CD4-positive, alpha-beta memory T cell (primary cell): Measurements from ENCODE around the gene HMCN2. TPM values are rescaled to one million over a fixed set of nuclear protein-coding genes. Genes with fewer than 3 reads are reported as not detected.

Experiments
- CTCF ChIA-PET: fragments of 350-600 bp; sonication (Branson Sonifier 250); formaldehyde crosslinking; loops from one replicate; lab custom pipeline; 2021; ENCODE audit warnings: inconsistent platforms; ENCODE audit not compliant: partially characterized antibody; lab: Charles Lee
- POLR2A ChIA-PET: fragments of 350-600 bp; sonication (Branson Sonifier 250); formaldehyde crosslinking; loops from one replicate; lab custom pipeline; 2021; ENCODE audit not compliant: partially characterized antibody; lab: Charles Lee
- DNase-seq, 5 donors: peaks; one replicate each; pipeline versions ENCODE4 v3.0.0 to v3.0.0-alpha.2; 2020 to 2022; ENCODE audit warnings: mixed read lengths in 1 of 5
- H3K27ac ChIP-seq: one replicate; pipeline ENCODE4 v1.7.0; 2013; ENCODE audit warnings: low read depth, low read length
- H3K27me3 ChIP-seq: 2 replicates; pipeline ENCODE4 v1.7.0; 2013; ENCODE audit warnings: mild to moderate bottlenecking, low read length, moderate library complexity; ENCODE audit not compliant: insufficient read depth
- H3K36me3 ChIP-seq: 2 replicates; pipeline ENCODE4 v1.7.0; 2013; ENCODE audit warnings: mild to moderate bottlenecking, low read length, moderate library complexity; ENCODE audit not compliant: insufficient read depth
- H3K4me1 ChIP-seq: 2 replicates; pipeline ENCODE4 v1.7.0; 2013; ENCODE audit warnings: mild to moderate bottlenecking, low read length, moderate library complexity; ENCODE audit not compliant: insufficient read depth
- H3K4me3 ChIP-seq, 2 donors: one replicate each; pipeline ENCODE4 v1.7.0; 2013; ENCODE audit warnings: low read length in 2 of 2, mild to moderate bottlenecking in 1 of 2
- H3K9me3 ChIP-seq, 2 donors: one replicate each; pipeline ENCODE4 v1.7.0; 2013; ENCODE audit warnings: low read length in 2 of 2, control low read depth in 1 of 2; ENCODE audit not compliant: control insufficient read depth in 1 of 2
- H3K27ac Mint-ChIP-seq, 7 donors: one replicate each; pipeline ENCODE4 v1.8.0; 2020 to 2021; ENCODE audit warnings: mixed read lengths in 7 of 7, mild to moderate bottlenecking in 6 of 7, inconsistent platforms in 3 of 7, moderate library complexity in 3 of 7
- H3K27me3 Mint-ChIP-seq, 2 donors: one replicate each; pipeline ENCODE4 v1.8.0; 2020 to 2021; ENCODE audit warnings: mixed read lengths in 2 of 2
- H3K36me3 Mint-ChIP-seq, 2 donors: one replicate each; pipeline ENCODE4 v1.8.0; 2020 to 2021; ENCODE audit warnings: mixed read lengths in 2 of 2, inconsistent platforms in 1 of 2, mild to moderate bottlenecking in 1 of 2
- H3K4me1 Mint-ChIP-seq, 4 donors: one replicate each; pipeline ENCODE4 v1.8.0; 2020 to 2021; ENCODE audit warnings: mixed read lengths in 4 of 4, mild to moderate bottlenecking in 1 of 4
- H3K4me3 Mint-ChIP-seq, 8 donors: one replicate each; pipeline ENCODE4 v1.8.0; 2020 to 2021; ENCODE audit warnings: mixed read lengths in 8 of 8, mild to moderate bottlenecking in 7 of 8, moderate library complexity in 6 of 8, inconsistent platforms in 3 of 8
- H3K9me3 Mint-ChIP-seq, 8 donors: one replicate each; pipeline ENCODE4 v1.8.0; 2020 to 2021; ENCODE audit warnings: mixed read lengths in 8 of 8, mild to moderate bottlenecking in 5 of 8, inconsistent platforms in 3 of 8, moderate library complexity in 1 of 8
- intact Hi-C: fragments of 100-400 bp; cut with micrococcal nuclease; formaldehyde crosslinking; loops from one replicate; pipeline ENCODE4 v1.15.1; 2023
- polyA plus RNA-seq, 2 donors: library from polyadenylated mRNA; unstranded; fragments of 300-500 nt; fragmentation: Illumina TruSeq; gene quantifications; one replicate each; pipeline ENCODE4 v1.2.3, GENCODE V29; 2021
- total RNA-seq, 2 experiments: library from RNA; stranded (reverse); gene quantifications; one replicate each; pipeline ENCODE4 v1.2.3, GENCODE V29; 2021

HMCN2 gene
- total and polyA plus RNA-seq, 4 experiments from 2014 or later, result not detected

GRCh38 chr9:130234340-130235260 is 31.0 kb upstream of the HMCN2 start:
- H3K27me3 ChIP-seq, result no peaks in the 10 kb centered on the region
- no peak overlapping the region for H3K4me3 Mint-ChIP-seq
- H3K4me3 ChIP-seq, result no peak overlapping the region
- DNase-seq, result no peak
- no peak overlapping the region for H3K27ac Mint-ChIP-seq
- peaks cover 2 to 29% (median 5%) of the 10 kb centered on the region in 4 donors for H3K4me1 Mint-ChIP-seq
- H3K9me3 ChIP-seq, result no peaks in the 10 kb centered on the region
- intact Hi-C loops, result no loop called here
- no peaks in the 10 kb centered on the region for H3K27me3 Mint-ChIP-seq
- H3K36me3 ChIP-seq, result no peaks in the 10 kb centered on the region
- no peaks in the 10 kb centered on the region for H3K36me3 Mint-ChIP-seq
- CTCF ChIA-PET, result interaction anchor here (2.4 to 5.6 kb wide), 2 partner anchors 11 to 128 kb away, joined by 12 to 74 read pairs; no protein-coding TSS in a partner anchor
- peaks cover 0 to 4% (median 0%) of the 10 kb centered on the region in 8 donors for H3K9me3 Mint-ChIP-seq
- no peak overlapping the region for H3K27ac ChIP-seq
- H3K4me1 ChIP-seq, result peaks cover 14% of the 10 kb centered on the region
- POLR2A ChIA-PET, result no interaction called here

DNA sequence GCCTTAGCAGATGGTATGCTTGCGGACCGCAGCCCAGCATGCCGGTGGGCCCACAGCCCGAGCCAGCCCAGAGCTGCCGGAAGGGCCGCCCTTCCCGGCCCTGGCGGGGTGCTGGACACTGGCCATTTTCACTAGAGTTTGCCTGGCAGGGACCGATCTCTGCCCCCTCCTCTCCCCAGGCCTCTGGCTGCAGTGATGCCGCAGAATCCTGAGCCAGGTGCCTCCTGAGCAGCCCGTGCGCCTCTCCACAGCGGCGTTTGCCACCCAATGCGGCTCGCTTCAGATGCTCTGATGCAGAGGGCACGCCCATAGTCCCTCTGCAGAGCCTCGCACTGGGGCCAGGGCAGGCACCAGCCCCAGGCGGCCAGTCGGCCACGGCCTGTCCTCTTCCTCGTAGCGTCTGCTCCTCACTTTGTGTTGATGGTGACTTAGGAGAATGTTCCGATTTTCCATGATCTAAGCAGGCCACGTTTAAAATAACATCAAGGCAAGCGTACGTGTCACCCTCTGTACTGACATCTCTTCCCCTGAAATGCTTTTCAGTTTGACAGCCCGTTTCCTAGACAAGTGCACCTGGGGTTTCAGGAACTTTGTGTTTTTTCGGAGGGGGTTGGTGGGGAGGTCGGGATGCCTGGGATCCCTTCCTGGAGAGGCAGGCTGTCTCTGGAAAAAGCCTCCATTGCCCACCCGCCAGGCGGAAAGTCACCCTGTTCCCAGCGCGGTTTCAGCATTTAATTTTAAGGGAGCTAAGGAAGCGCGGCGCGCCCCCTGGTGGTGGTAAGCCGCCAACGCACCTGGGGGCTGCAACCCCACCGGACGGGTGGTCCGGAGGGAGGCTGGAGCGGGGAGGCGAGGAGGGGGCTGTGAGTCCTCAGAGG is 29.8 kb upstream of the HMCN2 start:
- Mint-ChIP-seq H3K27ac (peak overlapping the region in 3 of 7 donors; percentile 27 to 57 (median 54)), H3K27me3 (no peaks in the 10 kb centered on the region), H3K9me3 (no peaks in the 10 kb centered on the region), H3K36me3 (no peaks in the 10 kb centered on the region), H3K4me3 (peak overlapping the region in 3 of 8 donors; percentile 29 to 55 (median 46)), H3K4me1 (peaks cover 7 to 41% (median 15%) of the 10 kb centered on the region in 4 donors)
- Histone ChIP-seq H3K36me3 (no peaks in the 10 kb centered on the region), H3K27me3 (no peaks in the 10 kb centered on the region), H3K4me3 (no peak overlapping the region), H3K9me3 (no peaks in the 10 kb centered on the region), H3K4me1 (peaks cover 26% of the 10 kb centered on the region), H3K27ac (no peak overlapping the region)
- CTCF ChIA-PET, result interaction anchor here (0.5 to 5.6 kb wide), 12 partner anchors 9 to 409 kb away, joined by 3 to 74 read pairs (median 4); no protein-coding TSS in a partner anchor
- POLR2A ChIA-PET, result interaction anchor here (1.3 kb wide), 1 partner anchor 129 kb away, joined by 8 read pairs; no protein-coding TSS in a partner anchor
- DNase-seq, result peak in 4 of 5 donors; percentile 55 to 70 (median 60)
- intact Hi-C loops, result loop anchor here (1.0 to 2.0 kb wide), 2 partner anchors 128 to 349 kb away; no protein-coding TSS in a partner anchor

DNA sequence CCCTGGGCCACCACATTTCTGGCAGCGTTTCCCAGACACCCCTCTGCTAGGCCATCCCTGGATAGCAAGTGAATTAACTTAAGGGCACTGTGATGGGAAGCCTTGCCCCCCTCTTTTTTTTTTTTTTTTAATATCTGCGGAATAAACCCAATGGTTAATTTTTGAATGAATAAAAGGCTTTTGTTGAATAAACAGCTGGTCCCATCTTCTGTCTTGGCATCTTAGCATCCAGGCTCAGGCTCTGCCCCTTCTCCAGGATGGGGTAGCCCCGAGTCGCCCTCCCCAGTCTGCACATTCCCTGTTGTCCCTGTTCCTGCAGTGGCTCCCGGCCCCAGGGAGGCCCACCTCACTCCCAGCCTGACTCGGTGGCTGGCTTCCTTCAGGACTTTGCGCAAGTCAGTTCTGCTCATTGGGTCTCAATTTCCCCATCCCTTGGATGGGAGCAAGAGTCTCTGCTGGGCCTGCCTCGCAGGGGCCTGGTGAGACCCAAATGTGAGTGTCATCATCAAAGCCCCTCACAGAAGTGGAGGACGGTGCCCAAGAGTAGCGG is 29.0 kb upstream of the HMCN2 start:
- Histone ChIP-seq H3K4me3 (no peak overlapping the region), H3K9me3 (no peaks in the 10 kb centered on the region), H3K27ac (no peak overlapping the region), H3K36me3 (no peaks in the 10 kb centered on the region), H3K27me3 (no peaks in the 10 kb centered on the region), H3K4me1 (peaks cover 31% of the 10 kb centered on the region)
- ChIA-PET CTCF (interaction anchor here (0.5 to 5.6 kb wide), 13 partner anchors 9 to 410 kb away, joined by 3 to 74 read pairs (median 4); no protein-coding TSS in a partner anchor), POLR2A (interaction anchor here (0.6 to 1.3 kb wide), 2 partner anchors 130 to 1125 kb away, joined by 3 to 8 read pairs; partner anchors contain the start of gene PTPA)
- Mint-ChIP-seq H3K27ac (peak overlapping the region in 2 of 7 donors; percentile 18 to 84), H3K9me3 (no peaks in the 10 kb centered on the region), H3K27me3 (no peaks in the 10 kb centered on the region), H3K4me1 (peaks cover 11 to 48% (median 20%) of the 10 kb centered on the region in 4 donors), H3K36me3 (no peaks in the 10 kb centered on the region), H3K4me3 (no peak overlapping the region)
- intact Hi-C loops, result loop anchor here (1.0 to 2.0 kb wide), 2 partner anchors 129 to 350 kb away; no protein-coding TSS in a partner anchor
- DNase-seq, result no peak

DNA sequence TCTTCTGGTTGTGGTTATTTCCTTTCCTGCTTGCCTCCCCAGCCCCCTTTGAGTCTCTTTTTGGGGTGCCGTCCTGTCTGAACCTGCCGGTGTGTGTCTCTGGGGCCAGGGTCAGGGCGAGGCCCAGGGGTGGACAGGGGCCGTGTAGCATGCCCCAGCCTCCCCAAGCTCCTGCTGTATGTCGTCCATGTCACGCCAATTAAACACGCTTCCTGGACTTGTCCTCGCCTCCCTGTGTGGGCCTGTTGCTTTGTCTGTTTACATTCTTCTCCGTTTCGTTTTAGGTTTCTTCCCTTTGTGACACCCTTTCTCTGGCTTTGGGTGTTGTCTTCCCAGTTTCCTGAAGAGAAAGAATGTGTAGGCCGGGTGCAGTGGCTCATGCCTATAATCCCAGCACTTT is 28.5 kb upstream of the HMCN2 start:
- Mint-ChIP-seq H3K9me3 (no peaks in the 10 kb centered on the region), H3K36me3 (no peaks in the 10 kb centered on the region), H3K27me3 (no peaks in the 10 kb centered on the region), H3K4me1 (peaks cover 11 to 52% (median 20%) of the 10 kb centered on the region in 4 donors), H3K27ac (no peak overlapping the region), H3K4me3 (no peak overlapping the region)
- intact Hi-C loops, result loop anchor here (2.0 kb wide), 1 partner anchor 350 kb away; no protein-coding TSS in a partner anchor
- Histone ChIP-seq H3K9me3 (no peaks in the 10 kb centered on the region), H3K4me1 (peaks cover 31% of the 10 kb centered on the region), H3K27ac (no peak overlapping the region), H3K4me3 (no peak overlapping the region), H3K36me3 (no peaks in the 10 kb centered on the region), H3K27me3 (no peaks in the 10 kb centered on the region)
- no peak for DNase-seq
- POLR2A ChIA-PET, result interaction anchor here (0.6 to 1.3 kb wide), 2 partner anchors 130 to 1126 kb away, joined by 3 to 8 read pairs; partner anchors contain the start of gene PTPA
- CTCF ChIA-PET, result interaction anchor here (0.7 to 5.6 kb wide), 8 partner anchors 9 to 410 kb away, joined by 3 to 74 read pairs (median 4); no protein-coding TSS in a partner anchor

GRCh38 chr9:130237763-130238524 is 27.6 kb upstream of the HMCN2 start:
- Mint-ChIP-seq H3K27ac (peak overlapping the region in 2 of 7 donors; percentile 37 to 75), H3K4me3 (no peak overlapping the region), H3K36me3 (no peaks in the 10 kb centered on the region), H3K27me3 (no peaks in the 10 kb centered on the region), H3K4me1 (peaks cover 14 to 61% (median 24%) of the 10 kb centered on the region in 4 donors), H3K9me3 (no peaks in the 10 kb centered on the region)
- intact Hi-C loops, result loop anchor here (2.0 kb wide), 1 partner anchor 351 kb away; no protein-coding TSS in a partner anchor
- Histone ChIP-seq H3K27ac (no peak overlapping the region), H3K36me3 (no peaks in the 10 kb centered on the region), H3K4me1 (peaks cover 35% of the 10 kb centered on the region), H3K4me3 (no peak overlapping the region), H3K9me3 (no peaks in the 10 kb centered on the region), H3K27me3 (no peaks in the 10 kb centered on the region)
- DNase-seq, result no peak
- ChIA-PET POLR2A (interaction anchor here (1.0 to 1.3 kb wide), 2 partner anchors 110 to 131 kb away, joined by 3 to 5 read pairs; no protein-coding TSS in a partner anchor), CTCF (interaction anchor here (0.6 to 5.6 kb wide), 5 partner anchors 108 to 501 kb away, joined by 3 to 74 read pairs (median 4); no protein-coding TSS in a partner anchor)

DNA sequence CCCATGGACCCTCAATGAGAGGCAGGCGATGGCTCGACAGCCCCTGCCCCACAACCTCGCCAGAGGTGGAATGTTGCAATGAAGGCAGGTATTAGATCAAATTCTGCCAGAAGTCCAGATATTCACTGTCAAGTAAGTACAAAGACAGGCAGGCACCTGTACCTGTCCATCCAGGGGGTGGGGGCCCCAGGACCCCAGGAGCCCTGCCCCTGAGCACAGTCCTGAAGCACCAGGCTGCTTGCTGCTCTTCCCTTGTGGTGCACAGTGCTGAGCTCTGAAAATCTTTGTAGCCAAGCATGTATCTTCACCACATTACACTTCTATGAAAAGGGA is 26.2 kb upstream of the HMCN2 start:
- ChIA-PET CTCF (interaction anchor here (0.9 to 7.6 kb wide), 4 partner anchors 9 to 138 kb away, joined by 3 to 69 read pairs (median 6); no protein-coding TSS in a partner anchor), POLR2A (no interaction called here)
- Histone ChIP-seq H3K4me1 (peaks cover 42% of the 10 kb centered on the region), H3K27me3 (no peaks in the 10 kb centered on the region), H3K9me3 (no peaks in the 10 kb centered on the region), H3K36me3 (no peaks in the 10 kb centered on the region), H3K27ac (no peak overlapping the region), H3K4me3 (no peak overlapping the region)
- intact Hi-C loops, result no loop called here
- H3K9me3 Mint-ChIP-seq, result no peaks in the 10 kb centered on the region
- peak overlapping the region in 2 of 7 donors; percentile 55 to 66 for H3K27ac Mint-ChIP-seq
- no peaks in the 10 kb centered on the region for H3K36me3 Mint-ChIP-seq
- H3K4me3 Mint-ChIP-seq, result peak overlapping the region in 2 of 8 donors; percentile 15 to 46
- peaks cover 19 to 66% (median 28%) of the 10 kb centered on the region in 4 donors for H3K4me1 Mint-ChIP-seq
- no peak for DNase-seq
- H3K27me3 Mint-ChIP-seq, result no peaks in the 10 kb centered on the region
